C4-2B (cell line): ENCODE measurements around the gene TMEM52.

Experiments used
- H3K27ac ChIP-seq: fragments of 450-650 bp; 2 replicates; pipeline ENCODE4 v1.5.1; 2017
- ZFX ChIP-seq: fragments of 450-650 bp; IDR thresholded peaks from 2 replicates; pipeline ENCODE4 v1.6.1; 2017
- TF ChIP-seq, protein P1 (sequence below): fragments of 450-650 bp; conservative IDR thresholded peaks from 2 replicates; pipeline ENCODE4 v1.5.1; 2017; ENCODE audit warnings: mild to moderate bottlenecking

TMEM52 gene

DNA sequence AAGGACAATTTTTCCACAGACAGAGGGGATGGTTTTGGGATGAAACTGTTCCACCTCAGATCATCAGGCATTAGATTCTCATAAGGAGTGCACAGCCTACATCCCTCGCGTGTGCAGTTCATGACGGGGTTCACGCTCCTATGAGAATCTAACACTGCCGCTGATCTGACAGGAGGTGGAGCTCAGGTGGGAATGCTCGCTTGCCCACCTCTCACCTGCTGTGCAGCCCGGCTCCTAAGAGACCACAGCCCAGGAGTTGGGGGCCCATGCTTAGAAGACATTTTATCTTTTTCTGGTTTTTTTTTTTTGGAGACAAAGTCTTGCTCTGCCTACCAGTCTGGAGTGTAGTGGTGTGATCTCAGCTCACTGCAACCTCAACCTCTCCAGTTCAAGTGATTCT lies 44.2 kb downstream of the TMEM52 start:
- no peak overlapping the region for H3K27ac ChIP-seq
- TF ChIP-seq, protein P1, sequence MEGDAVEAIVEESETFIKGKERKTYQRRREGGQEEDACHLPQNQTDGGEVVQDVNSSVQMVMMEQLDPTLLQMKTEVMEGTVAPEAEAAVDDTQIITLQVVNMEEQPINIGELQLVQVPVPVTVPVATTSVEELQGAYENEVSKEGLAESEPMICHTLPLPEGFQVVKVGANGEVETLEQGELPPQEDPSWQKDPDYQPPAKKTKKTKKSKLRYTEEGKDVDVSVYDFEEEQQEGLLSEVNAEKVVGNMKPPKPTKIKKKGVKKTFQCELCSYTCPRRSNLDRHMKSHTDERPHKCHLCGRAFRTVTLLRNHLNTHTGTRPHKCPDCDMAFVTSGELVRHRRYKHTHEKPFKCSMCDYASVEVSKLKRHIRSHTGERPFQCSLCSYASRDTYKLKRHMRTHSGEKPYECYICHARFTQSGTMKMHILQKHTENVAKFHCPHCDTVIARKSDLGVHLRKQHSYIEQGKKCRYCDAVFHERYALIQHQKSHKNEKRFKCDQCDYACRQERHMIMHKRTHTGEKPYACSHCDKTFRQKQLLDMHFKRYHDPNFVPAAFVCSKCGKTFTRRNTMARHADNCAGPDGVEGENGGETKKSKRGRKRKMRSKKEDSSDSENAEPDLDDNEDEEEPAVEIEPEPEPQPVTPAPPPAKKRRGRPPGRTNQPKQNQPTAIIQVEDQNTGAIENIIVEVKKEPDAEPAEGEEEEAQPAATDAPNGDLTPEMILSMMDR, result no peak
- no peak for TF ChIP-seq ZFX

DNA sequence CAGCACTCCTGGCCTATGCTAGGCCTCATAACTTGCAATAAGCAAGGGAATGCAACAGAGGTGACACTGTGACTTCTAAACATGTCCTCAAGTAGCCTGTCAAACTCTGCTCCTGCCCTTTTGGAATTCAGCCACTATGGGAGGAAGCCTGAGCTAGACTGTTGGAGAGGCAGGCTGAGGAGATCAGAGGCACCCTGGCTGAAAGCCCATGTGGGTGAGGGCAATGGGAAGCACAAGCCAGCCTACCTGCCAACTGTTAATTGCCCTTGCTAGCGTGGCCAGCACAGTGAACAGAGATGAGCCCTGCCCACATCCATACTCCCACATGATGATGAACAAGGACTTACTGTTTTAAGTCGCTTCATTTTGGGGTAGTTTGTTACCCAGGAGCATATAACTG lies 45.9 kb downstream of the TMEM52 start:
- TF ChIP-seq, protein P1, result no peak
- no peak for TF ChIP-seq ZFX
- peak overlapping the region; percentile 34 for H3K27ac ChIP-seq

DNA sequence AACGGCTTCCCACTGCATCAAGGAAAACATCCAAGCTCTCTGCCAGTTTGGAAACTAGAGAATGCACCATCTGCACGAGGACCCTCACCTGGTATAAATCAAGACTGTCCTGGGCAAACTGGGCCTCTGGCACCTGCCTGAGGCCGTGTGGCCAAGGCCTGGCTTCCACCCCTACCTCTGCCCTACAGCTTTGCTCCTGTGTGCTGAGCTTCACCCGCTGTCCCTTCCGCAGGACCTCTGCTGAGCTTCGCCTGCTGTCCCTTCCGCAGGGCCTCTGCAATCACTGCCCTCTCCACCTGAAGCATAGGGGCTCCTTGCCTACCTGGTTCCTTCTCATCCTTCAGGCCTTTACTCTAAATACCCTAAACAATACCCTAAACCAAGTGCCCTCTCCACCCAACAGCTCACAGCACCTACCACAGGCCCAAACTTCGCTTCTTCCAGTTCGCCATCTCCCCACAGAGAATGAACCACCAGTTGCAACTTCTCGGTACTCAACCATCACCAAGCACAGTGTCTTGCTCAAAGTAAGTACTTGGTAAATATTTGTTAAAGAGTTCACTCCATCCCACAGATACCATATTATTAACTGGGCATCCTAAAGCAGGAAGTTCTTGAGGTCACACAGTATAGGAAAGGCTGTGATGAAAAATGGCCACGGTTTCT lies 46.6 kb downstream of the TMEM52 start:
- TF ChIP-seq, protein P1, result no peak
- TF ChIP-seq ZFX, result no peak
- peak overlapping the region; percentile 34 for H3K27ac ChIP-seq

DNA sequence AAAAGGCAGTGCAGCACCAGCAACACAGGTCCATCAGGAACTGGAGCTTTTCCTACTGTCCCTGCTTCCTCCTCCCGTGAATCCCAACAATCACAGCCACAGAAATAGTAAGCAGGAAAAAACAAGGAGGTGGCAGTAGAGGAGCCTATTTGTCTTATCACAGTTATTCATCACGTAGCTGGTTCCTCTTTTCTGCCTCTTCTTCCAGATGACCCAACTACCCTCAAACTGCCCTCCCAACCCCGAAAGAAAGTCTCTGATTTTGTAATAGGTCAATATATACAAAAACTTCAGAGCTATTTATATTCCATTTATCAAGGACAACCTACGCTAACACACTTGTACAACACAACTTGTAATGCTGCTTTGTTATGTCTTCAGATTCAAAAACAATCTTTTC lies 49.6 kb downstream of the TMEM52 start:
- TF ChIP-seq, protein P1, result no peak
- no peak for TF ChIP-seq ZFX
- no peak overlapping the region for H3K27ac ChIP-seq
